K562 (cell line): Measurements from ENCODE around the gene PTOV1. TPM values are rescaled to one million over a fixed set of nuclear protein-coding genes. Genes with fewer than 3 reads are reported as not detected.

Source experiments
- ATAC-seq: fragments of 200-7000 bp; cut with Tn5 transposase; 3 replicates; pipeline ENCODE4 v1.9.1; 2020; ENCODE audit warnings: moderate library complexity
- BruUV-seq: library from RNA; stranded (reverse); fragments of 400-500 nt; replicated peaks from 2 replicates; lab custom pipeline; 2021; lab: Mats Ljungman, UMichigan
- CTCF ChIA-PET: fragments of 300-600 bp; formaldehyde crosslinking; extraction: SDS; loops from one replicate; lab custom pipeline; 2021; ENCODE audit warnings: low intra/inter-chr PET ratio; lab: Yijun Ruan, JAX
- POLR2A ChIA-PET: fragments of 300-600, 350-650 bp; sonication (Branson Sonifier 250); formaldehyde crosslinking; extraction: SDS; loops from one replicate; lab custom pipeline; 2021; ENCODE audit warnings: antibody characterized with exemption, inconsistent platforms; lab: Yijun Ruan, JAX
- DNase-seq, 4 experiments: peaks; one replicate each; pipeline versions ENCODE4 v3.0.0 to v3.0.0-alpha.2; 2011 to 2018; ENCODE audit warnings: low spot score in 3 of 4, mixed read lengths in 3 of 4; ENCODE audit errors: extremely low read depth in 1 of 4
- FAIRE-seq: peaks from 2 replicates; lab custom pipeline; 2011; peaks lifted over from hg19 to GRCh38; lab: Jason Lieb, UNC
- H2AFZ ChIP-seq: 2 replicates; pipeline ENCODE4 v1.6.0; 2011; ENCODE audit warnings: low read depth, low read length, control low read depth, inconsistent platforms
- H3K27ac ChIP-seq: fragments of 200-600 bp; 3 replicates; pipeline ENCODE4 v1.8.0; 2011; ENCODE audit warnings: low read depth, mild to moderate bottlenecking, control low read depth, inconsistent platforms, low read length, moderate library complexity, mixed read lengths; ENCODE audit errors: extremely low read depth
- H3K27me3 ChIP-seq, 2 experiments: fragments of 300-600 bp in 1 of 2; 2 replicates in 1 of 2; 3 replicates in 1 of 2; pipeline versions ENCODE4 v1.6.0 to v1.8.0; 2011; ENCODE audit warnings: inconsistent platforms in 2 of 2, low read length in 2 of 2, mild to moderate bottlenecking in 1 of 2, mixed read lengths in 1 of 2, moderate library complexity in 1 of 2; ENCODE audit not compliant: control insufficient read depth in 2 of 2, insufficient read depth in 2 of 2
- H3K36me3 ChIP-seq: fragments of 300-600 bp; 3 replicates; pipeline ENCODE4 v1.8.0; 2011; ENCODE audit warnings: mild to moderate bottlenecking, low read length, inconsistent platforms; ENCODE audit not compliant: control insufficient read depth, insufficient read depth
- H3K4me1 ChIP-seq, 2 experiments: fragments of 200-600 bp in 1 of 2; replicated peaks in 1 of 2; 2 replicates in 1 of 2; 3 replicates in 1 of 2; pipeline versions ENCODE4 v1.5.1 to v1.8.0; 2011; ENCODE audit warnings: inconsistent platforms in 2 of 2, low read length in 2 of 2, mild to moderate bottlenecking in 1 of 2, mixed read lengths in 1 of 2, moderate library complexity in 1 of 2; ENCODE audit not compliant: control insufficient read depth in 2 of 2, insufficient read depth in 2 of 2
- H3K4me2 ChIP-seq: 2 replicates; pipeline ENCODE4 v1.6.1; 2011; ENCODE audit warnings: low read length, control low read depth, inconsistent platforms, mixed read lengths; ENCODE audit not compliant: insufficient read depth
- H3K4me3 ChIP-seq: fragments of 200-600 bp; sonication (generic), shearing (Covaris generic); 2 replicates; pipeline ENCODE4 v1.5.1; 2016; ENCODE audit warnings: control low read depth, inconsistent platforms
- H3K79me2 ChIP-seq: fragments of 200-600 bp; 3 replicates; pipeline ENCODE4 v1.8.0; 2011; ENCODE audit warnings: low read length, inconsistent platforms; ENCODE audit not compliant: control insufficient read depth, insufficient read depth
- H3K9ac ChIP-seq, 2 experiments: 2 replicates each; pipeline versions ENCODE4 v1.6.0 to v1.6.1; 2011; ENCODE audit warnings: low read depth in 2 of 2, low read length in 2 of 2, control low read depth in 1 of 2, inconsistent platforms in 1 of 2, mild to moderate bottlenecking in 1 of 2, mixed read lengths in 1 of 2; ENCODE audit not compliant: insufficient read depth in 1 of 2
- H3K9me1 ChIP-seq: one replicate; pipeline ENCODE4 v1.6.0; 2011; ENCODE audit warnings: inconsistent platforms, mild to moderate bottlenecking, low read length, moderate library complexity; ENCODE audit not compliant: control insufficient read depth, insufficient read depth
- H3K9me3 ChIP-seq: replicated peaks from 2 replicates; pipeline ENCODE4 v1.5.1; 2011; ENCODE audit warnings: low read depth, low read length, inconsistent platforms; ENCODE audit not compliant: control insufficient read depth, insufficient read depth
- H4K20me1 ChIP-seq: replicated peaks from 2 replicates; pipeline ENCODE4 v1.6.1; 2011; ENCODE audit warnings: low read length, inconsistent platforms, mixed read lengths; ENCODE audit not compliant: control insufficient read depth, insufficient read depth
- MEIS2 ChIP-seq: fragments of 450-650 bp; IDR thresholded peaks from 2 replicates; pipeline ENCODE4 v1.6.1; 2014; ENCODE audit warnings: mild to moderate bottlenecking; ENCODE audit not compliant: partially characterized antibody
- TAF1 ChIP-seq: IDR thresholded peaks from 2 replicates; pipeline ENCODE4 v1.6.1; 2011; ENCODE audit warnings: mild to moderate bottlenecking, low read length, moderate library complexity; ENCODE audit not compliant: insufficient read depth, control insufficient read depth, severe bottlenecking; ENCODE audit errors: extremely low read depth
- USF1 ChIP-seq: sonication (generic); formaldehyde crosslinking; IDR thresholded peaks from 2 replicates; pipeline ENCODE4 v1.9.0; 2022; ENCODE audit warnings: mild to moderate bottlenecking, missing genetic modification reagents
- WHSC1 ChIP-seq: IDR thresholded peaks from one replicate; pipeline ENCODE4 v1.6.1; 2012; ENCODE audit warnings: low read length, control low read depth, inconsistent platforms
- ZNF197 ChIP-seq: fragments of 200-800 bp; sonication (Bioruptor generic); IDR thresholded peaks from 2 replicates; pipeline ENCODE4 v1.6.1; 2016; ENCODE audit warnings: low read depth, missing genetic modification characterization, missing compliant biosample characterization
- WGBS: fragments of 100-300 bp; shearing (Covaris generic); methylation state at CpG from one replicate; pipeline ENCODE4 v1.1.6; 2016; ENCODE audit warnings: low coverage, mixed read lengths; ENCODE audit not compliant: insufficient coverage; ENCODE audit errors: missing lambda C conversion rate; 5-methylcytosine and 5-hydroxymethylcytosine counted together
- in situ Hi-C: fragments of 300-500 bp; cut with MboI; formaldehyde crosslinking; loops from 4 replicates; pipeline ENCODE4 v1.15.0; 2018; ENCODE audit warnings: inconsistent platforms, mixed read lengths
- intact Hi-C: fragments of 100-400 bp; cut with micrococcal nuclease; formaldehyde crosslinking; loops from 2 replicates; pipeline ENCODE4 v1.14.2; 2022
- polyA plus RNA-seq, 8 experiments: library from polyadenylated mRNA; depleted of rRNA in 4 of 8; stranded (reverse) in 5 of 8; unstranded in 3 of 8; fragments of >200 nt; fragmentation: Nextera tagmentation in 2 of 8; fragmentation: Illumina TruSeq in 1 of 8; extraction: Ambion mirVana in 2 of 8; extraction: Trizol in 1 of 8; gene quantifications; 2 replicates each; pipeline versions ENCODE4 v1.2.1 to v1.2.3, GENCODE V29; 2011 to 2014; ENCODE audit warnings: inconsistent platforms in 1 of 8, missing spikeins in 1 of 8
- total RNA-seq, 7 experiments: library from RNA; depleted of rRNA in 6 of 7; stranded (reverse); fragments of >200 nt in 6 of 7; fragmentation: Illumina TruSeq in 2 of 7; extraction: Trizol in 2 of 7; gene quantifications; 2 replicates each; pipeline versions ENCODE4 v1.2.1 to v1.2.3, GENCODE V29; 2011 to 2021; ENCODE audit warnings: low replicate concordance in 1 of 7

PTOV1 gene
- total and polyA plus RNA-seq, 9 of the 15 experiments (the other 6 are each of a cell fraction or from before 2014, with no cell fraction given), result 4.9 to 169 (median 43.5) TPM

- DNase-seq (no peak), ATAC-seq (no peak; the same call in 2 of the 3 replicates), FAIRE-seq (no peak)
- POLR2A ChIA-PET, result interaction anchor here (0.9 to 2.1 kb wide), 6 partner anchors 8 to 45 kb away, joined by 3 to 8 read pairs (median 4); no protein-coding TSS in a partner anchor
- peak overlapping the region in 1 of 2 experiments; percentile 65; a peak in 1 of 4 replicates for H3K9ac ChIP-seq
- H3K4me1 ChIP-seq, result peaks cover 4 to 38% of the 10 kb centered on the region in 2 experiments; a peak in 4 of 5 replicates
- H3K27ac ChIP-seq, result no peak overlapping the region
- no peaks in the 10 kb centered on the region for H3K36me3 ChIP-seq
- H3K79me2 ChIP-seq, result no peaks in the 10 kb centered on the region
- no peaks in the 10 kb centered on the region for H3K9me3 ChIP-seq
- intact Hi-C loops, result no loop called here
- no peak overlapping the region for H3K4me3 ChIP-seq
- no peak overlapping the region for H2AFZ ChIP-seq
- no TSS peak for BruUV-seq
- peaks cover 7% of the 10 kb centered on the region for H3K9me1 ChIP-seq
- TF ChIP-seq MEIS2 (no peak), WHSC1 (no peak), TAF1 (no peak), ZNF197 (no peak), USF1 (peak; percentile 10; the same call in 1 of the 2 replicates)
- peaks cover 3% of the 10 kb centered on the region; the same call in 1 of the 2 replicates for H4K20me1 ChIP-seq
- H3K27me3 ChIP-seq, result peaks cover 2 to 14% of the 10 kb centered on the region in 2 experiments; a peak in 3 of 5 replicates
- CTCF ChIA-PET, result no interaction called here
- in situ Hi-C loops, result no loop called here
- 15% methylated on average over 11 of the region's 17 CpGs for WGBS
- H3K4me2 ChIP-seq, result no peak overlapping the region
These were observed 44.8 kb downstream of the PTOV1 start for GRCh38 chr19:49895566-49896297.
